GM18951 (cell line): ENCODE measurements around the gene DNAJC18.
"Not testable (repeated sequence)": the region's sequence is repeated elsewhere in the genome, so short reads cannot be mapped to it uniquely, and the experiment has no call there.

Experiments
- POLR2A ChIP-seq: IDR thresholded peaks from 4 replicates; pipeline ENCODE4 v1.6.1; 2011; ENCODE audit warnings: mild to moderate bottlenecking; ENCODE audit not compliant: insufficient read length, insufficient read depth; ENCODE audit errors: extremely low read depth
- in situ Hi-C: fragments of 300-500 bp; cut with MboI; formaldehyde crosslinking; loops from one replicate; pipeline ENCODE4 v1.12.0; 2022; ENCODE audit warnings: low sequenced_read_pairs, mixed read lengths, inconsistent platforms; ENCODE audit not compliant: unreplicated experiment

The DNAJC18 gene

DNA sequence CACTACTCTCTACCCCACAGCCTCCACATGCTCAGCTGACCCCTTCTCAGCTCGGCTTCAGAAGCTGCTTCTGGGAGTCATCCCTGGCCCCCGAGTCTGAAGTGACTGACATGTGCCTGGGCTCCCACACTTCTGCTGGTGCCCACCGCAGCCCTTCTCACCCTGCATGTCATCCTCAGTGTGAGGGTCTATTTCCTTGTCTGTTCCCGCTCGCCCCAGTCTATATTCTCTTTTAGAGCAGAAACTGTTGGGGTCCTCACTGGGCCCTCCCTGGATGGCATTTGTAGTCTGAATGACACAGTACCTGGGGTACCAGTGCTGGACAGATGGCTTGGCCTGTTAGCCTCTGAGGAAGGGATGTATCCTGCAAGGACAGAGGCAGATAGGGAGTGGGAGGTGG lies 17.9 kb upstream of the DNAJC18 start:
- no peak for TF ChIP-seq POLR2A
- in situ Hi-C loops: no loop called here

DNA sequence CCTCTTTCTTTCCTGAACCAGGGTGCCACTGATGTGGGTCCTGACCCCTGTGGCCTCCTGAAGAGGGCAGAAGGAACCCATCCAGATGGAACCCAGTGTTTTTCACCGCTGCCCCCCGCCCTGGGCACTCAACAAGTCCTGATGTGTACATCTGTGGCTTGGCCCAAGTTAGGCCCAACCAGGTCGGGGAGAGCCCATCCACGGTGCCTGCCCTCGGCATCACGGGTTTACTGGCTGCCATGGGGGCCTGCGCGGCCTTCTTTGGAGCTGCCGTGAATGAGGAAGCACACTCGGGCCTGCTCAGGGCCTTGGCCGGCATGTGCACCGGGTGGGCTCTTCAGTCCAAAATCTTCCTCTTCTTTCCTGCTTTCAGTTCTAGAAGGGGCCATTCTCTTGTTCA lies 17.5 kb upstream of the DNAJC18 start:
- in situ Hi-C loops: no loop called here
- TF ChIP-seq POLR2A: no peak

DNA sequence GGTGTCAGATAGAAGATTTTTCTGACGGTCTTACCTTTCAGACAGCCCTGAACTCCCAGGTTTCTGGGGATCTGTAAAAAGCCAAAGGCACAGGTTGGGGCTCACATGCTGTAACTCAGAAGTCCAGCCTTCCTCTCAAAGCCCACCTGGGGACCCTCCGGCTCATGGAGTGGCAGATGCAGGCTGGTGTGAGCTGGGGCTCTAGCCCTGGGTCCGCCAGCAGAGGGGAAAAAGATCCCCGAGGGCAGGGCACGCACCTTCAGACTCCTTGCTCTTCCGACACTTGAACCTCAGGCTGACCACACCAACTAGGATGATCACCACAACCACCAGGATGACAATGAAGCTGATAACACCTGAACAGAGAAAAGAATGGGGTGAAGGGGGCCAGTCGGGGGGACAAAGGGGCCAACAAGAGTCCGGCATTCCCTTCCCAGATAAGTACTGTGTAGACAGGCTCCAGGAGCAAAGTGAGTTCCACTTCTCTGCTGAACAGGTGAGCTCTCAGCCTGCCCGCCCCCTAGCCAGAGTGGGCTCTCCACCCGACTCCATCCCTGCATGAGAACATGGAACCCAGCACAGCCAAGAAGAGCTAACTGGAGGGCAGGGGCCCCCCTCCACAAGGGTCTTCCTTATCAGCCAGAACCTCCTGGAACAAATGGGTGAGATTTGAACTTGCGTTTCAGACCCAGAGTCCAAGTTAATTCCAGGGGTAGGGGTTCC lies 15.4 kb upstream of the DNAJC18 start:
- in situ Hi-C loops: no loop called here
- TF ChIP-seq POLR2A: no peak

DNA sequence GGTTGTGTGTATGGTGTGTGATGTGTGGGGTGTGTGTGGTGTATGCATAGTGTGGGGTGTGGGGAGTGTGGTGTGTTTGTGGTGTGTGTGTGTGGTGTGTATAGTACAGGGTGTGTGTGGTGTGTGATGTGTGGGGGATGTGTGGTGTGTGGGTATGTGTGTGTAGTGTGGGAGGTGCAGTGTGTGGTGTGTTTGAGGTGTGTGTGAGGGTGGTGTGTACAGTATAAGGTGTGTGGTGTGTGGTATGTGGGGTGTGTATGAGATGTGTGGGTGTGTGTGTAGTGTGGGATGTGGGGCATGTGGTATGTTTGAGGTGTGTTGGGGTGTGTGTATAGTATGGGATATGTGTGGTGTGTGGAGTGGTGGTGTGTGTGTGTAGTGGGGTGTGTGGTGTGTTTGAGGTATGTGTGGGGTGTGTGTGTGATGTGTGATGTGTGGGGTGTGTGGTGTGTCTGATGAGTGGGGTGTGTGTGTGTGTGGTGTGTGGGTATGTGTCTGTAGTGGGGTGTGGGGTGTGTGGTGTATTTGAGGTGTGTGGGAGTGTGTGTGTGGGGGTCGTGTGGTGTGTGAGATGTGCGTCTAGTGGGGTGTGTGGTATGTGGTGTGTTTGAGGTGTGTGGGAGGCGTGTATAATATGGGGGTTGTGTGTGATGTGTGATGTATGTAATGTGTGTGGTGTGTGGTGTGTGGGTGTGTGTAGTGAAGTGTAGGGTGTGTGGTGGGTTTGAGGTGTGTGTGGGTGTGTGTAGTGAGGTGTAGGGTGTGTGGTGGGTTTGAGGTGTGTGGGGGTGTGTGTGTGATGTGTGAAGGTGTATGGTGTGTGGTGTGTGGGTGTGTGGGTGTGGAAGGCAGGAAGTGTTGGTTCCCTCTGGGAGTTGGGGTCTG lies 14.6 kb upstream of the DNAJC18 start:
- no peak for TF ChIP-seq POLR2A
- in situ Hi-C loops: no loop called here

DNA sequence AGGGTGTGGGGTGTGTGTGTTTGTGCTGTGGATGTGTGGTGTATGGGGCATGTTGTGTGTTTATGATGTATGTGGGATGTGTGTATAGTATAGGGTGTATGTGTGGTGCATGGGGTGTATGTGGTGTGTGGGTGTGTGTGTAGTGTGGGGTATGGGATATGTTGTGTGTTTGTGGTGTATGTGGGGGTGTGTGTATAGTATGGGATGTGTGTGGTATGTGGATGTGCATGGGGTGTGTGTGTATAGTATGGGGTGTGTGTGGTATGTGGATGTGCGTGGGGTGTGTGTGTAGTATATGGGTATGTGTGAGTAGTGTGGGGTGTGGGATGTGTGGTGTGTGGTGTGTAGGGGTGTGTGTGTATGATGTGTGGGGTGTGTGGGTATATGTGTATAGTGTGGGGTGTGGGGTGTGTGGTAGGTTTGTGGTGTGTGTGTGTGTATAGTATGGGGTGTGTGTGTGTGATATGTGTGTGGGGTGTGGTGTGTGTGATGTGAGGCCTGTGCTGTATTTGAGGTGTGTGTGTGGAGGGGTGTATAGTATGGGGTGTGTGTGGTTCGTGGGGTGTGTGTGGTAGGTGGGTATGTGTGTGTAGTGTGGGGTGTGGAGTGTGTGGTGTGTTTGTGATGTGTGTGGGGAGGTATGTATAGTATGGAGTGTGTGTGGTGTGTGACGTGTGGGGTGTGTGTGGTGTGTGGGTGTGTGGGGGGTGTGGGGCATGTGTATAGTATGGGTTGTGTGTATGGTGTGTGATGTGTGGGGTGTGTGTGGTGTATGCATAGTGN lies 12.7 kb upstream of the DNAJC18 start:
- in situ Hi-C loops: no loop called here

DNA sequence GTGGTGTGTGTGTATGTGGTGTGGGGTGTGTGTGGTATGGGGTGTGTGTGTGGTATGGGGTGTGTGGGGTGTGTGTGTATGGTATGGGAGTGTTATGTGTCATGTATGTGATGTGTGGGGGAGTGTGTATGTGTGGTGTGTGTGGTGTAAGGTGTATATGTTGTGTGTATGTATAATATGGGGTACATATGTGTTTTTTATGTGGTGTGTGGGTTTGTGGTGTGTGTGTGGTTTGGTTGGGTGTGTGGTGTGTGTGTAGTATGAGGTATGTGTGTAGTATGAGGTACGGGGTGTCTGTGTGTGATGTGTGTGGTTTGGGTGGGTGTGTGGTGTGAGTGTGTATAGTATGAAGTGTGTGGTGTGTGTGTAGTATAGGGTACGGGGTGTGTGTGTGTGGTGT lies 11.9 kb upstream of the DNAJC18 start:
- TF ChIP-seq POLR2A: no peak
- in situ Hi-C loops: no loop called here

More for the DNA sequence above, 12.7 kb upstream of the DNAJC18 start:
- TF ChIP-seq POLR2A: no peak

DNA sequence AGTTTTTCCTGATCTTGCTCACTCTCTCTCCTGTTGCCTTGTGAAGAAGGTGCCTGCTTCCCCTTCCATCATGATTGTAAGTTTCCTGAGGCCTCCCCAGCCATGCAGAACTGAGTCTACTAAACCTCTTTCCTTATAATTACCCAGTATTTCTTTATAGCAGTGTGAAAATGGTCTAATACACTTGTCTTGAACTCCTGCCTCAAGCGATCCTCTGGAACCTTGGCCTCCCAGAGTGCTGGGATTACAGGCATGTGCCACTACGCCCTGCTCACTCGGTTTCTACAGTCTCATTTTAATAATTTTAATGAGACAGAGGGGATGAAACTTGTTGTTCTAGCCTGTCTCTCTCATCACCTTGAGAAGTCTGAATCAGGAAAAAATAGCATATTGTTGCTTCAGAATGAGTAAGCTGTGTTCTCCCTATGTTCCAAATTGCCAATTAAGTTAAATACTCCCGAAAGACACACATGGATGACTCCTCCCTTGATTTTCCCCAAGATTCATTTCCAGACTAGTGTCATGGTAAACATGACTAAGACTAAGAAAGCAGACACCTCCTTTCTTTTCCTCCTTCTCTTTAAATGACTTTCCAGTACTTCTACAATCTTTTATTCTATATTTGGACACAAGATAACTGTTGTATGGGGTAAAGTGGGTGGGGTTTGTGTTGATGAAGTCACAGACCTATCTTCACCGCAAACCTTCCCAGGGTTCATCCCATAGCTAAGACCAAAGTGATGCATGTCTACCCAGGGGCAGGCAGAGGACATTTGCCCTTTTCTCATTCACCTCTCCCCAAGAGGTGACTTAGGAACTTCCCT lies 7.8 kb upstream of the DNAJC18 start:
- in situ Hi-C loops: no loop called here

DNA sequence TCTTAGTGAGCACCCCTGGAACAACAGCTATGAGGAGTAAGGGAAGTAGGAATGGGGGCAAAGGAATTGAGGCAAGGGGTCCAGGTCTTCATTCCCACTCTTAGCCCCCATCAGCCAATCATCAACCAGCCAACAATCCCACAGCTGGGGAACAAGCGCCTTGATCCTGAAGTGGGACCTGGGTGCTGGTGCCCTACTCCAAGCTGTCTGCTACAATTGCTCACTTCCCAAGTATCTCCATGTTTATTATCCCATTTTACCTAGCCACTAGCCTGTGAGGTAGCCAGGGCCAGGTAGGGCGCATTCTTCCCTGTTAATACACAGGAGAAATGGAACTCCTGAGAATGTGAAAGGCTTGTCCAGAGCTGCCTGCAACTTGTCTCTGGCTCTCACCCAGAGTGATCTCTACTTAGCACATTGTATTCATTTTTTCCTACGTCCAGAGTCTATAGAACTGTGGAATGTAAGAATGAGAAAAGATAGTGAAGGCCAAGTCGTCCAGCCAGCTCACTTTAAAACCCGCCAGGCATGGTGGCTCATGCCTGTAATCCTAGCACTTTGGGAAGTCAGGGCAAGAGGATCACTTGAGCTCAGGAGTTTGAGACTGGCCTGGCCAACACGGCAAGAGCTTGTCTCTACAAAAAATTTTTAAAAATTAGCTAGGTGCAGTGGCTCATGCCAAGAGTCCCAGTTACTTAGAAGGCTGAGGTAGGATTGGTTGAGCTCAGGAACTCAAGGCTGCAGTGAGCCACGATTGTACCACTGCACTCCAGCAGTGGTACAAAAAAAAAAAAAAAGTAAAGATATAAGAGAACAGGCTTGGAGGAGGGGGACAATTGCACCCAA lies 6.2 kb upstream of the DNAJC18 start:
- in situ Hi-C loops: no loop called here
- TF ChIP-seq POLR2A: no peak

More for the DNA sequence above, 7.8 kb upstream of the DNAJC18 start:
- TF ChIP-seq POLR2A: no peak

DNA sequence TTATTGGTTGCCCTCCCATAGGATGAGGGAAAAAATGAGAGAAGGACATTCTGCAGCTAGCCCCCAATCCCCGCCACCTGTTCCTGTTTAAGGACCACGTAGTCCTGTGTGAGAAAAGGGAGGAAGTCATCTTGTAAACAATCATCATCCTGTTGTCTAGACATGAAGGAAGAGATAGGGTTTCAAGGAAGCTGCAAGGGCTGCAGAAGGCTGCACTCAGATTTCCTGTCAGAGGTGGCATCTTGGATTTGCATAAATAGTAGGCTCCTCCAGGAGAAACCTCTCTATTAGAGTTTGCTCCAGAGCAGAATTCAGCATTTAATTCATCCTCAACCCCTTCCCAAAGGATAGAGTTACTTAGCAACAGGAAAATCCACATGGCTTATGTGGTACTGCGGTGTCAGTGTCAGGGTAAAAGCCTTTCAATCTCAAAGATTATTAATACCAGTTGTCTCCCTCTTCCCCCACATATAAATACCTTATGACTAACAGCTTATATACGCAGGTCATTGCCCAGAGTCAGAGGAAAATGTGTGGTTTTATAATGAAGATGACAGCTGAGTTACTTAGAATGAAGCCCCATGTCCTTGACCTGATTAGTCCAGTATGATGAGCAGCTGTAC lies 4.6 kb upstream of the DNAJC18 start:
- in situ Hi-C loops: no loop called here
- TF ChIP-seq POLR2A: no peak

DNA sequence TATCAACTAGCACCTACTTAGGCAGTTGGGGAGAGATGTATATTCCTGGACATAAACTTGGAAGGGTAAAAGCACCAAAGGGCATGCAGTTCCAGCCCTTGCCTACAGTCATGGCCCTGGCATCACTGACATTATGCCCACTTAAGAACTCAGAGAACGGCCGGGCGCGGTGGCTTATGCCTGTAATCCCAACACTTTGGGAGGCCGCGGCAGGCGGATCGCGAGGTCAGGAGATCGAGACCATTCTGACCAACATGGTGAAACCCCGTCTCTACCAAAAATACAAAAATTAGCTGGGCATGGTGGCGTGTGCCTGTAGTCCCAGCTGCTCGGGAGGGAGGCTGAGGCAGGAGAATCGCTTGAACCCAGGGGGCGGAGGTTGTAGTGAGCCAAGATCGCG lies 1.1 kb upstream of the DNAJC18 start:
- in situ Hi-C loops: not testable (repeated sequence)

DNA sequence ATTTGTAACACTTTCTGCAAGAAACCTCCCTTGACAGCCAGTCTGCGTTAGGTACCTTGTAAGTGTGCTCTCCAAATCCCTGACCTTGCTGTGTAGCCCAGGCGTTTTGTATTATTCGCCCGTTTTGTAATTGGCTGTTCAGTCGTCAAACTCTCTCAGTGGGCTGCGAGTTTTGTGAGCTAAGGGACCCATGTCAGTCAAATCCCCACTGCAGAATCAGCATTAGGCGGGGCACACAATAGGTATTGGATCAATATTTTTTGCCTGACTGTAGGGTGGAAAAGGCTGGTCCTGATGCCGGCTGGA lies 665 bp downstream of the DNAJC18 start:
- in situ Hi-C loops: no loop called here
- TF ChIP-seq POLR2A: no peak

DNA sequence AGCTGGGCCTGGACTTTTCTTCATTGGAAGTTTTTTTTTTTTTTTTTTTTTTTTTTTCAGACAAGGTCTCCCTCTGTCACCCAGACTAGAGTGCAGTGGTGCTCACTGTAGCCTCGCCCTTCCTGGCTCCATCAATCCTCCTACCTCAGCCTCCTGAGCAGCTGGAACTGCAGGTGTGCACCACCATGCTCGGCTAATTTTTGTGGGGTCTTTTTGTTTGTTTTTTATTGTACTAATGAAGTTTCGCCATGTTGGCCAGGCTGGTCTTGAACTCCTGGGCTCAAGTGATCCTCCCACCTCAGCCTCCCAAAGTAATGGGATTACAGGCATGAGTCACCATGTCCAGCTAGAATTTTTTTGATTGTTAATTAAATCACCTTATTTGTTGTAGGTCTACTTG lies 3.6 kb downstream of the DNAJC18 start:
- TF ChIP-seq POLR2A: no peak
- in situ Hi-C loops: no loop called here
